Gastroesophageal sphincter (tissue), 4 donors: Measurements from ENCODE around the gene NUP133. TPM values are rescaled to one million over a fixed set of nuclear protein-coding genes. Genes with fewer than 3 reads are reported as not detected.

Experiments used
- ATAC-seq: fragments of 150-250 bp; one replicate; pipeline ENCODE4 v1.9.1; 2016; ENCODE audit warnings: mild to moderate bottlenecking, moderate library complexity
- H3K27ac ChIP-seq, 4 donors: fragments of 200-600 bp; sonication (generic) in 3 of 4; 1 replicate in 3 of 4; 2 replicates in 1 of 4; pipeline ENCODE4 v1.5.1; 2016 to 2019
- H3K27me3 ChIP-seq: fragments of 200-600 bp; sonication (generic); one replicate; pipeline ENCODE4 v1.5.1; 2019
- H3K36me3 ChIP-seq, 2 donors: fragments of 200-600 bp; sonication (generic); one replicate each; pipeline ENCODE4 v1.5.1; 2019; ENCODE audit warnings: control low read depth in 1 of 2
- H3K4me1 ChIP-seq, 3 donors: fragments of 200-600 bp; sonication (generic); 1 replicate in 2 of 3; 2 replicates in 1 of 3; pipeline ENCODE4 v1.5.1; 2016 to 2019; ENCODE audit warnings: control low read depth in 2 of 3
- H3K4me3 ChIP-seq, 2 donors: fragments of 200-600 bp; sonication (generic); one replicate each; pipeline ENCODE4 v1.5.1; 2019; ENCODE audit warnings: mild to moderate bottlenecking in 1 of 2, moderate library complexity in 1 of 2
- H3K9me3 ChIP-seq, 3 donors: fragments of 200-600 bp; sonication (generic); one replicate each; pipeline ENCODE4 v1.5.1; 2017 to 2019; ENCODE audit warnings: control low read depth in 2 of 3
- EP300 ChIP-seq: sonication (generic); formaldehyde crosslinking; IDR thresholded peaks from one replicate; pipeline ENCODE4 v1.6.1; 2017; ENCODE audit warnings: antibody characterized with exemption, mild to moderate bottlenecking
- POLR2A ChIP-seq, 2 donors: fragments of 450-650 bp; IDR thresholded peaks; one replicate each; pipeline ENCODE4 v1.6.1; 2017; ENCODE audit warnings: antibody characterized with exemption in 2 of 2, mild to moderate bottlenecking in 2 of 2, moderate library complexity in 1 of 2
- POLR2AphosphoS5 ChIP-seq: sonication (generic); formaldehyde crosslinking; IDR thresholded peaks from one replicate; pipeline ENCODE4 v1.6.1; 2017; ENCODE audit warnings: antibody characterized with exemption
- WGBS, 2 donors: methylation state at CpG; one replicate each; pipeline ENCODE4 v1.1.5; 2018; ENCODE audit warnings: low coverage in 1 of 2; 5-methylcytosine and 5-hydroxymethylcytosine counted together
- total RNA-seq, 4 donors: library from RNA; depleted of rRNA; stranded (reverse); fragments of >200 nt; gene quantifications; one replicate each; pipeline ENCODE4 v1.1.0, GENCODE V29; 2016
- TF ChIP-seq, protein P1 (sequence below), 4 experiments: fragments of 200-600 bp in 2 of 4; fragments of 450-650 bp in 2 of 4; sonication (generic) in 1 of 4; IDR thresholded peaks; one replicate each; pipeline ENCODE4 v1.5.1; 2017 to 2019; ENCODE audit warnings: antibody characterized with exemption in 4 of 4, mild to moderate bottlenecking in 2 of 4, moderate library complexity in 2 of 4

The NUP133 gene
- total RNA-seq, 4 donors from 2014 or later = 20.5 to 30.2 (median 26.7) TPM

DNA sequence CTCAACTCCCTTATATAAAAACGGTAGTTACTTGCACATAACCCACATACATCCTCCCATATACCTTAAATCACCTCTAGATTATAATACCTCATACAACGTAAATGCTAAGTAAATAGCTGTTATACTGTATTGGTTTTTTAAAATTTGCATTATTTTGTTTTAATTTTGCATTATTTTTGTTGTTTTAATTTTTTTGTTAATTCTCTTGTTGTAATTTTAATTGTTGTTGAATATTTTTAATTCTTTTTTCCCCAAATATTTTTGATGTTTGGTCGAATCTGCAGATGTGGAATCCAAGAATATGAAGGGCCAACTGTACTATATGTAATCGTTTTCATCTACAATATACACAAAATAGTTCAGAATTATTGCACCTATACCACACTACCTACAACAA is 50.7 kb downstream of the NUP133 start:
- peaks cover 7 to 95% of the 10 kb centered on the region in 2 donors for H3K36me3 ChIP-seq
- no peak for ATAC-seq
- H3K27ac ChIP-seq = no peak overlapping the region
- H3K4me3 ChIP-seq = no peak overlapping the region
- 77 to 87% methylated on average over 4 of the region's 4 CpGs for WGBS, 2 donors
- H3K4me1 ChIP-seq = no peaks in the 10 kb centered on the region
- H3K27me3 ChIP-seq = no peaks in the 10 kb centered on the region
- TF ChIP-seq, protein P1, sequence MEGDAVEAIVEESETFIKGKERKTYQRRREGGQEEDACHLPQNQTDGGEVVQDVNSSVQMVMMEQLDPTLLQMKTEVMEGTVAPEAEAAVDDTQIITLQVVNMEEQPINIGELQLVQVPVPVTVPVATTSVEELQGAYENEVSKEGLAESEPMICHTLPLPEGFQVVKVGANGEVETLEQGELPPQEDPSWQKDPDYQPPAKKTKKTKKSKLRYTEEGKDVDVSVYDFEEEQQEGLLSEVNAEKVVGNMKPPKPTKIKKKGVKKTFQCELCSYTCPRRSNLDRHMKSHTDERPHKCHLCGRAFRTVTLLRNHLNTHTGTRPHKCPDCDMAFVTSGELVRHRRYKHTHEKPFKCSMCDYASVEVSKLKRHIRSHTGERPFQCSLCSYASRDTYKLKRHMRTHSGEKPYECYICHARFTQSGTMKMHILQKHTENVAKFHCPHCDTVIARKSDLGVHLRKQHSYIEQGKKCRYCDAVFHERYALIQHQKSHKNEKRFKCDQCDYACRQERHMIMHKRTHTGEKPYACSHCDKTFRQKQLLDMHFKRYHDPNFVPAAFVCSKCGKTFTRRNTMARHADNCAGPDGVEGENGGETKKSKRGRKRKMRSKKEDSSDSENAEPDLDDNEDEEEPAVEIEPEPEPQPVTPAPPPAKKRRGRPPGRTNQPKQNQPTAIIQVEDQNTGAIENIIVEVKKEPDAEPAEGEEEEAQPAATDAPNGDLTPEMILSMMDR (IDR thresholded peaks at IDR 0.05) = no peak
- TF ChIP-seq EP300 (no peak), POLR2A (IDR thresholded peaks at IDR 0.05) (no peak), POLR2AphosphoS5 (no peak)
- no peaks in the 10 kb centered on the region for H3K9me3 ChIP-seq

GRCh38 chr1:229456016-229456415 is 52.1 kb downstream of the NUP133 start:
- H3K4me1 ChIP-seq = no peaks in the 10 kb centered on the region
- TF ChIP-seq EP300 = no peak
- no peak for TF ChIP-seq POLR2A (IDR thresholded peaks at IDR 0.05)
- TF ChIP-seq, protein P1 (IDR thresholded peaks at IDR 0.05) = no peak
- TF ChIP-seq POLR2AphosphoS5 = no peak
- H3K27me3 ChIP-seq = no peaks in the 10 kb centered on the region
- 80 to 83% methylated on average over 1 to 3 of the region's 3 CpGs for WGBS, 2 donors
- no peak overlapping the region for H3K27ac ChIP-seq
- H3K4me3 ChIP-seq = no peak overlapping the region
- ATAC-seq = no peak
- no peaks in the 10 kb centered on the region for H3K9me3 ChIP-seq
- H3K36me3 ChIP-seq = peaks cover 7 to 95% of the 10 kb centered on the region in 2 donors

DNA sequence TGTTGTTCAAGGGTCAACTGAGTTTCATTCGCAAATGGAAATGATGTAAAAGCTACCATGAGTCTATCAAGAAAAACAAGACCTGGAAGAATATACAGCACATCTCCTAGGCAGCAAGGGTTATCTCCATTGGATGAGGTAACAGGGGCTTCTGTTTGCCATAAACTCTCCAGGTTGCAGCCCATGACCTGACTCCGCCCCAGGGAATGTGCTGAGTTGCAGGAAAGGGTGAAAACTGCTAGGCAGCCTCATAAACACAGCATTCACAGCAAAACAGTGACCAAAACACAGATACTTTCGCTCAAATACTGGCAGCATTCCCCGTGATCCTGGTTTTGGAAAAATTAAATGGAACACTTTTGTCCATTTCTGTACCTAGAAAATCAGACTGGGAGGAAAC is 54.1 kb downstream of the NUP133 start:
- Histone ChIP-seq H3K27ac (no peak overlapping the region), H3K36me3 (peaks cover 0 to 95% of the 10 kb centered on the region in 2 donors), H3K27me3 (no peaks in the 10 kb centered on the region), H3K9me3 (no peaks in the 10 kb centered on the region), H3K4me1 (no peaks in the 10 kb centered on the region), H3K4me3 (no peak overlapping the region)
- no peak for ATAC-seq
- TF ChIP-seq POLR2A (IDR thresholded peaks at IDR 0.05) (no peak), EP300 (no peak), POLR2AphosphoS5 (no peak)
- TF ChIP-seq, protein P1 (IDR thresholded peaks at IDR 0.05) = no peak
- 87 to 89% methylated on average over 3 to 4 of the region's 4 CpGs for WGBS, 2 donors

- WGBS, 2 donors = 78 to 80% methylated on average over 3 to 4 of the region's 5 CpGs
- Histone ChIP-seq H3K27ac (no peak overlapping the region), H3K4me3 (no peak overlapping the region), H3K9me3 (no peaks in the 10 kb centered on the region), H3K36me3 (peaks cover 0 to 95% of the 10 kb centered on the region in 2 donors), H3K4me1 (no peaks in the 10 kb centered on the region), H3K27me3 (no peaks in the 10 kb centered on the region)
- TF ChIP-seq EP300 (no peak), POLR2AphosphoS5 (no peak)
- TF ChIP-seq, protein P1 (IDR thresholded peaks at IDR 0.05) = peak in 2 of 4 experiments; percentile 32 to 44
- ATAC-seq = no peak
Measured at GRCh38 chr1:229452956-229453801, 55.0 kb downstream of the NUP133 start.

- TF ChIP-seq, protein P1 (IDR thresholded peaks at IDR 0.05) = no peak
- TF ChIP-seq POLR2A (IDR thresholded peaks at IDR 0.05) (no peak), EP300 (no peak), POLR2AphosphoS5 (no peak)
- no peak overlapping the region for H3K4me3 ChIP-seq
- ATAC-seq = no peak
- H3K4me1 ChIP-seq = no peaks in the 10 kb centered on the region
- no peaks in the 10 kb centered on the region for H3K9me3 ChIP-seq
- peaks cover 0 to 95% of the 10 kb centered on the region in 2 donors for H3K36me3 ChIP-seq
- no peak overlapping the region for H3K27ac ChIP-seq
- 58 to 69% methylated on average over 2 of the region's 2 CpGs for WGBS, 2 donors
- H3K27me3 ChIP-seq = no peaks in the 10 kb centered on the region
Measured at GRCh38 chr1:229448845-229449244, 59.3 kb downstream of the NUP133 start.
